Caco-2 (cell line): ENCODE data around the gene WDR45B. TPM values are rescaled to one million over a fixed set of nuclear protein-coding genes. Genes with fewer than 3 reads are reported as not detected.

Experiments used
- BruUV-seq: library from RNA; stranded (reverse); fragments of 400-500 nt; replicated peaks from 2 replicates; lab custom pipeline; 2021; lab: Mats Ljungman, UMichigan
- CTCF ChIA-PET: fragments of 300-600 bp; sonication (Branson Sonifier 250); formaldehyde crosslinking; loops from one replicate; lab custom pipeline; 2022; ENCODE audit warnings: antibody characterized with exemption; lab: Charles Lee
- POLR2A ChIA-PET: fragments of 300-600 bp; sonication (Branson Sonifier 250); formaldehyde crosslinking; loops from one replicate; lab custom pipeline; 2022; ENCODE audit warnings: antibody characterized with exemption; lab: Charles Lee
- DNase-seq, 2 experiments: peaks; one replicate each; pipeline versions ENCODE4 v3.0.0 to v3.0.0-alpha.2; 2020 to 2022
- H3K27me3 ChIP-seq: replicated peaks from 2 replicates; pipeline ENCODE4 v1.6.0; 2011; ENCODE audit warnings: low read length; ENCODE audit not compliant: control insufficient read depth, insufficient read depth
- H3K36me3 ChIP-seq: 2 replicates; pipeline ENCODE4 v1.5.1; 2011; ENCODE audit warnings: low read length; ENCODE audit not compliant: control insufficient read depth, insufficient read depth
- H3K4me1 ChIP-seq: fragments of 250-450 bp; sonication (Bioruptor Pico); 2 replicates; pipeline ENCODE4 v1.5.1; 2020; ENCODE audit warnings: mild to moderate bottlenecking
- H3K4me3 ChIP-seq: 2 replicates; pipeline ENCODE4 v1.5.1; 2011; ENCODE audit warnings: low read depth, mild to moderate bottlenecking, control low read depth, low read length
- H3K9me3 ChIP-seq: fragments of 250-450 bp; sonication (Bioruptor Pico); 2 replicates; pipeline ENCODE4 v1.5.1; 2020; ENCODE audit warnings: mild to moderate bottlenecking, moderate library complexity
- H3K27ac Mint-ChIP-seq: one replicate; pipeline ENCODE4 v1.8.0; 2022; ENCODE audit warnings: mixed read lengths; ENCODE audit not compliant: unreplicated experiment
- H3K27me3 Mint-ChIP-seq: one replicate; pipeline ENCODE4 v1.8.0; 2022; ENCODE audit warnings: mixed read lengths; ENCODE audit not compliant: insufficient read depth, unreplicated experiment
- H3K36me3 Mint-ChIP-seq: one replicate; pipeline ENCODE4 v1.8.0; 2022; ENCODE audit warnings: mild to moderate bottlenecking, mixed read lengths; ENCODE audit not compliant: insufficient read depth, unreplicated experiment
- H3K4me1 Mint-ChIP-seq: one replicate; pipeline ENCODE4 v1.8.0; 2022; ENCODE audit warnings: low read depth, mixed read lengths; ENCODE audit not compliant: unreplicated experiment
- H3K4me3 Mint-ChIP-seq: one replicate; pipeline ENCODE4 v1.8.0; 2022; ENCODE audit warnings: mild to moderate bottlenecking, moderate library complexity, mixed read lengths; ENCODE audit not compliant: unreplicated experiment
- H3K9me3 Mint-ChIP-seq: one replicate; pipeline ENCODE4 v1.8.0; 2022; ENCODE audit warnings: mixed read lengths; ENCODE audit not compliant: unreplicated experiment
- intact Hi-C: fragments of 100-400 bp; cut with micrococcal nuclease; formaldehyde crosslinking; loops from one replicate; pipeline ENCODE4 v1.10.0; 2022; ENCODE audit not compliant: unreplicated experiment
- total RNA-seq: library from RNA; stranded (reverse); gene quantifications from 2 replicates; pipeline ENCODE4 v1.2.3, GENCODE V29; 2022
- TF ChIP-seq, protein P1 (sequence below), 2 experiments: fragments of 200-600 bp in 1 of 2; IDR thresholded peaks; 1 replicate in 1 of 2; 2 replicates in 1 of 2; pipeline versions ENCODE4 v1.5.1 to v1.8.0; 2011 to 2022; ENCODE audit warnings: antibody characterized with exemption in 1 of 2, control low read depth in 1 of 2, inconsistent platforms in 1 of 2, low read depth in 1 of 2, low read length in 1 of 2, mild to moderate bottlenecking in 1 of 2, moderate library complexity in 1 of 2; ENCODE audit not compliant: insufficient read depth in 1 of 2, severe bottlenecking in 1 of 2, unreplicated experiment in 1 of 2

Gene WDR45B
- total RNA-seq, 1 experiment from 2014 or later, result 106 TPM

DNA sequence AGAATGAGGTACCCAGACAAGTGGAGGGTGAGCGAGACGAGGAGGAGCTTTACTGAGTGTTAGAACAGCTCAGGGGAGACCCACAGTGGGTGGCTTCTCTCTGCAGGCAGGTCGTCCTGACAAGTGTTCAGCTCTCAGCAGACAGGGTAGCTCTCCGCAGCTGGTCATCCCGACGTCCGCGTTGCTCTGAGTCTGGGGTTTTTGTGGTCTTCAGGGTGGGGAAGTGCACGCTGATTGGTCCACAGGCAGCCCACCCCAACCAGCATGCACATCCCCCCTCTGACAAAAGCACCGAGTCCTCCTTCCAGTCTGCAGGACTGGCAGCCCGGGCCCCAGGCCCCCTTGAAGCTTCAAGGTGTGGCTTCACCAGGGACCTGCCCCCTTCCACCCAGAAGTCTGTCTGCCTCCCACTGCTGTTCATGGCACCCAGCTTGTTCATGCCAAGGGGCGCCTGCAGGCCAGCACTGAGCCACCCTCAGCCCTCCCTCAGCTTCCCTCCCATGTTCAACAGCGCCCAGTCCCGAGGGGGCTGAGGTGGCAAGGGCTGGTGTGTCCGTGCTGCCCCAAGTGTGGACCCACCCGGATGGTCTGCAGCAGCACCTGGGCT lies 19.9 kb upstream of the WDR45B start:
- BruUV-seq, result no TSS peak
- intact Hi-C loops, result loop anchor here (5.0 kb wide), 1 partner anchor 99 kb away; no protein-coding TSS in a partner anchor
- Histone ChIP-seq H3K27me3 (no peaks in the 10 kb centered on the region), H3K36me3 (no peaks in the 10 kb centered on the region), H3K9me3 (no peaks in the 10 kb centered on the region), H3K4me1 (no peaks in the 10 kb centered on the region), H3K4me3 (no peak overlapping the region)
- ChIA-PET CTCF (interaction anchor here (0.7 to 1.1 kb wide), 4 partner anchors 10 to 125 kb away, joined by 3 to 4 read pairs (median 3); no protein-coding TSS in a partner anchor), POLR2A (no interaction called here)
- Mint-ChIP-seq H3K36me3 (no peaks in the 10 kb centered on the region), H3K27ac (peak overlapping the region; percentile 25), H3K4me3 (no peak overlapping the region), H3K9me3 (peaks cover 20% of the 10 kb centered on the region), H3K27me3 (no peaks in the 10 kb centered on the region), H3K4me1 (peaks cover 7% of the 10 kb centered on the region)
- no peak for DNase-seq
- TF ChIP-seq, protein P1, sequence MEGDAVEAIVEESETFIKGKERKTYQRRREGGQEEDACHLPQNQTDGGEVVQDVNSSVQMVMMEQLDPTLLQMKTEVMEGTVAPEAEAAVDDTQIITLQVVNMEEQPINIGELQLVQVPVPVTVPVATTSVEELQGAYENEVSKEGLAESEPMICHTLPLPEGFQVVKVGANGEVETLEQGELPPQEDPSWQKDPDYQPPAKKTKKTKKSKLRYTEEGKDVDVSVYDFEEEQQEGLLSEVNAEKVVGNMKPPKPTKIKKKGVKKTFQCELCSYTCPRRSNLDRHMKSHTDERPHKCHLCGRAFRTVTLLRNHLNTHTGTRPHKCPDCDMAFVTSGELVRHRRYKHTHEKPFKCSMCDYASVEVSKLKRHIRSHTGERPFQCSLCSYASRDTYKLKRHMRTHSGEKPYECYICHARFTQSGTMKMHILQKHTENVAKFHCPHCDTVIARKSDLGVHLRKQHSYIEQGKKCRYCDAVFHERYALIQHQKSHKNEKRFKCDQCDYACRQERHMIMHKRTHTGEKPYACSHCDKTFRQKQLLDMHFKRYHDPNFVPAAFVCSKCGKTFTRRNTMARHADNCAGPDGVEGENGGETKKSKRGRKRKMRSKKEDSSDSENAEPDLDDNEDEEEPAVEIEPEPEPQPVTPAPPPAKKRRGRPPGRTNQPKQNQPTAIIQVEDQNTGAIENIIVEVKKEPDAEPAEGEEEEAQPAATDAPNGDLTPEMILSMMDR (IDR thresholded peaks at IDR 0.05; ENCODE audit: insufficient read depth in 1 of 2, low read depth in 1 of 2, low read length in 1 of 2, severe bottlenecking in 1 of 2, unreplicated experiment in 1 of 2), result no peak

DNA sequence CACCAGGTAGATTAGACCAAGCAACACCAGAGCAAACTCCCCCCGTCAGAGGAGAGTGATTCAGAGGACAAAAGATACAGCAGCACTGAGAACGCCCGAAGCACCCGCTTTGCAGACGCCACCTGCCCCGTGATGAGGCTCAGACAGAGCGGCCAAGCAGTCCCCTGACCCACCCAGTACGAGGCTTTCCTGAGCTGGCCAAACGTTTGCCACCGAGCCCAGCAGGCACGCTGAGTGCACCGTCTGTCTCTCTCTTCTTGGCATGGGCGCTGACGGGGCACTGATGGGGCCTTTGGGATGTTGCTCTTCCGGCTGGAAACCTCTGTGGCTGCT lies 19.4 kb upstream of the WDR45B start:
- BruUV-seq, result no TSS peak
- no peaks in the 10 kb centered on the region for H3K36me3 ChIP-seq
- Mint-ChIP-seq H3K4me1 (peaks cover 7% of the 10 kb centered on the region), H3K4me3 (no peak overlapping the region), H3K9me3 (peaks cover 19% of the 10 kb centered on the region), H3K36me3 (no peaks in the 10 kb centered on the region), H3K27ac (no peak overlapping the region), H3K27me3 (no peaks in the 10 kb centered on the region)
- H3K27me3 ChIP-seq, result no peaks in the 10 kb centered on the region
- intact Hi-C loops, result loop anchor here (5.0 kb wide), 1 partner anchor 100 kb away; no protein-coding TSS in a partner anchor
- ChIA-PET POLR2A (no interaction called here), CTCF (interaction anchor here (1.1 kb wide), 1 partner anchor 42 kb away, joined by 3 read pairs; no protein-coding TSS in a partner anchor)
- H3K4me1 ChIP-seq, result no peaks in the 10 kb centered on the region
- TF ChIP-seq, protein P1 (IDR thresholded peaks at IDR 0.05; ENCODE audit: insufficient read depth in 1 of 2, low read depth in 1 of 2, low read length in 1 of 2, severe bottlenecking in 1 of 2, unreplicated experiment in 1 of 2), result no peak
- H3K9me3 ChIP-seq, result no peaks in the 10 kb centered on the region
- no peak for DNase-seq
- H3K4me3 ChIP-seq, result no peak overlapping the region

DNA sequence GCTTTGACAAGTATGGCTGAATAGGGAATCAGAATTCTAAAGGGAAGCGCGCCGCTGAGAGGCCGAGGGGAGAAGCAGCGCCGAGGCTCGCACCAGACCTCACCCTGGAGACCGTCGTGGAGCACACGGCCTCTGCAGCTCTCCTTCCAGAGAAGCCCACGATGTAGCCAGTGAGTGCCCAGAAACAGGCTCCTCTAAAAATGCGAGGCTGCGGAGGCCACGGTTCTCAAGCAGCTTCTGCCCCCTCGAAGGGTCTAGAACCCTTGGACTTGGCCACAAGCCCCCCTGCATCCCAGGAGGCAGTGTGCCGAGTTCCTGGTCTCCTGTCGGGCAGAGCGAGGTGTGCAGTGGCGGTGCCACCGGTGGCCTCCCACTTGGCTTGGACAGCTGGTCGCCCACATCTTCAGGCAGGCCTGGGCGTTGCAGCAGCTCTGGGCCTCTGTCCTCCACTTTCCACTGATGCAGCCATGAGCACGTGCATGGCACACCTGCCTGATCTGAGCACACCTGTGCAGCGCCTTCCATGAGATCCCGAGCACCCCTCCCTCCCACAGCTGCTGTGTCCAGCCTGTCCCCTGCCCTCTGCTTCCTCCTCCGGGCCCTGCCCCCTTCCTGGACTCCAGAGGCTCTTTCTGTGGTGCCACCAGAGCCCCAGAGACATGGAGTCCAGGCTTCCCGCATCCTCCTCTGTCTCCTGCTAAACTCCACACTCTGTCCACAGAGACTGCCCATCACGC lies 18.9 kb upstream of the WDR45B start:
- Mint-ChIP-seq H3K4me1 (peaks cover 7% of the 10 kb centered on the region), H3K27ac (no peak overlapping the region), H3K27me3 (no peaks in the 10 kb centered on the region), H3K36me3 (no peaks in the 10 kb centered on the region), H3K9me3 (peaks cover 14% of the 10 kb centered on the region), H3K4me3 (no peak overlapping the region)
- Histone ChIP-seq H3K9me3 (no peaks in the 10 kb centered on the region), H3K4me1 (no peaks in the 10 kb centered on the region), H3K27me3 (no peaks in the 10 kb centered on the region), H3K36me3 (no peaks in the 10 kb centered on the region), H3K4me3 (no peak overlapping the region)
- TF ChIP-seq, protein P1 (IDR thresholded peaks at IDR 0.05; ENCODE audit: insufficient read depth in 1 of 2, low read depth in 1 of 2, low read length in 1 of 2, severe bottlenecking in 1 of 2, unreplicated experiment in 1 of 2), result no peak
- ChIA-PET CTCF (interaction anchor here (1.1 kb wide), 1 partner anchor 43 kb away, joined by 3 read pairs; no protein-coding TSS in a partner anchor), POLR2A (no interaction called here)
- intact Hi-C loops, result loop anchor here (5.0 kb wide), 1 partner anchor 100 kb away; no protein-coding TSS in a partner anchor
- BruUV-seq, result no TSS peak
- no peak for DNase-seq
